ENCODE measurements around the gene SLC15A3.
"Not testable (repeated sequence)": the region's sequence is repeated elsewhere in the genome, so short reads cannot be mapped to it uniquely, and the experiment has no call there.

The SLC15A3 gene

GRCh38 chr11:60910281-60910687 lies 41.7 kb downstream of the SLC15A3 start:
- Histone ChIP-seq H3K9me3 (ENCODE audit: low read length) (no peaks in the 10 kb centered on the region), H3F3A (ENCODE audit: insufficient read depth, low read length) (0 out of 2 replicates have a peak, but pooled peaks cover 3% of the 10 kb centered on the region), H3K27me3 (ENCODE audit: insufficient read depth, low read length) (no peaks in the 10 kb centered on the region), H3K36me3 (ENCODE audit: insufficient read depth, low read length) (peaks cover 1% of the 10 kb centered on the region), H3K4me3 (ENCODE audit: low read depth, low read length, poor library complexity, severe bottlenecking) (no peak overlapping the region), H3K79me2 (ENCODE audit: insufficient read depth, low read length) (peaks cover 10% of the 10 kb centered on the region), H3K9me2 (ENCODE audit: low read depth, low read length) (no peaks in the 10 kb centered on the region), H3K9ac (ENCODE audit: low read length) (no peak overlapping the region), H3K4me2 (ENCODE audit: low read length) (no peak overlapping the region), H2AFZ (ENCODE audit: low read length) (no peak overlapping the region), H3K27ac (ENCODE audit: low read depth, low read length, poor library complexity, severe bottlenecking) (peak overlapping the region; percentile 62), H3K4me1 (ENCODE audit: insufficient read depth, low read length, severe bottlenecking) (peaks cover 49% of the 10 kb centered on the region), H4K20me1 (ENCODE audit: insufficient read depth, low read length) (no peaks in the 10 kb centered on the region)
- TF ChIP-seq EZH2 (IDR thresholded peaks at IDR 0.05; ENCODE audit: borderline replicate concordance, low read length): no peak
- TF ChIP-seq CTCF (IDR thresholded peaks at IDR 0.05; ENCODE audit: low read length): no peak

- peaks cover 15% of the 10 kb centered on the region for H3K79me2 ChIP-seq (ENCODE audit: insufficient read depth, low read length)
- H4K20me1 ChIP-seq (ENCODE audit: insufficient read depth, low read length); H3K9me3 ChIP-seq (ENCODE audit: low read length); H3K27me3 ChIP-seq (ENCODE audit: insufficient read depth, low read length); H2AFZ ChIP-seq (ENCODE audit: low read length); H3F3A ChIP-seq (ENCODE audit: insufficient read depth, low read length); H3K9me2 ChIP-seq (ENCODE audit: low read depth, low read length); H3K9ac ChIP-seq (ENCODE audit: low read length); H3K36me3 ChIP-seq (ENCODE audit: insufficient read depth, low read length); H3K4me3 ChIP-seq (ENCODE audit: low read depth, low read length, poor library complexity, severe bottlenecking); H3K4me2 ChIP-seq (ENCODE audit: low read length): not testable (repeated sequence)
- peak overlapping the region; percentile 62 for H3K27ac ChIP-seq (ENCODE audit: low read depth, low read length, poor library complexity, severe bottlenecking)
- peaks cover 49% of the 10 kb centered on the region for H3K4me1 ChIP-seq (ENCODE audit: insufficient read depth, low read length, severe bottlenecking)
Observed at GRCh38 chr11:60909680-60910280, 42.2 kb downstream of the SLC15A3 start.

- peaks cover 54% of the 10 kb centered on the region for H3K4me1 ChIP-seq (ENCODE audit: insufficient read depth, low read length, severe bottlenecking)
Observed at GRCh38 chr11:60908803-60909202, 43.2 kb downstream of the SLC15A3 start.

More at GRCh38 chr11:60908803-60909202, 43.2 kb downstream of the SLC15A3 start:
- Histone ChIP-seq H4K20me1 (ENCODE audit: insufficient read depth, low read length) (no peaks in the 10 kb centered on the region), H3K9me2 (ENCODE audit: low read depth, low read length) (no peaks in the 10 kb centered on the region), H2AFZ (ENCODE audit: low read length) (no peak overlapping the region), H3K27me3 (ENCODE audit: insufficient read depth, low read length) (no peaks in the 10 kb centered on the region), H3F3A (ENCODE audit: insufficient read depth, low read length) (0 out of 2 replicates have a peak, but pooled peaks cover 3% of the 10 kb centered on the region), H3K36me3 (ENCODE audit: insufficient read depth, low read length) (peaks cover 12% of the 10 kb centered on the region), H3K4me2 (ENCODE audit: low read length) (no peak overlapping the region), H3K4me3 (ENCODE audit: low read depth, low read length, poor library complexity, severe bottlenecking) (no peak overlapping the region), H3K79me2 (ENCODE audit: insufficient read depth, low read length) (peaks cover 24% of the 10 kb centered on the region), H3K9ac (ENCODE audit: low read length) (no peak overlapping the region), H3K9me3 (ENCODE audit: low read length) (no peaks in the 10 kb centered on the region), H3K27ac (ENCODE audit: low read depth, low read length, poor library complexity, severe bottlenecking) (no peak overlapping the region)
- TF ChIP-seq EZH2 (IDR thresholded peaks at IDR 0.05; ENCODE audit: borderline replicate concordance, low read length) (no peak), CTCF (IDR thresholded peaks at IDR 0.05; ENCODE audit: low read length) (no peak)
